ENCODE results near the gene SLC29A1. TPM values are rescaled to one million over a fixed set of nuclear protein-coding genes. Genes with fewer than 3 reads are reported as not detected.

Gene SLC29A1
- total and polyA plus RNA-seq, 4 donors = 15.1 to 67.2 (median 16.7) TPM

DNA sequence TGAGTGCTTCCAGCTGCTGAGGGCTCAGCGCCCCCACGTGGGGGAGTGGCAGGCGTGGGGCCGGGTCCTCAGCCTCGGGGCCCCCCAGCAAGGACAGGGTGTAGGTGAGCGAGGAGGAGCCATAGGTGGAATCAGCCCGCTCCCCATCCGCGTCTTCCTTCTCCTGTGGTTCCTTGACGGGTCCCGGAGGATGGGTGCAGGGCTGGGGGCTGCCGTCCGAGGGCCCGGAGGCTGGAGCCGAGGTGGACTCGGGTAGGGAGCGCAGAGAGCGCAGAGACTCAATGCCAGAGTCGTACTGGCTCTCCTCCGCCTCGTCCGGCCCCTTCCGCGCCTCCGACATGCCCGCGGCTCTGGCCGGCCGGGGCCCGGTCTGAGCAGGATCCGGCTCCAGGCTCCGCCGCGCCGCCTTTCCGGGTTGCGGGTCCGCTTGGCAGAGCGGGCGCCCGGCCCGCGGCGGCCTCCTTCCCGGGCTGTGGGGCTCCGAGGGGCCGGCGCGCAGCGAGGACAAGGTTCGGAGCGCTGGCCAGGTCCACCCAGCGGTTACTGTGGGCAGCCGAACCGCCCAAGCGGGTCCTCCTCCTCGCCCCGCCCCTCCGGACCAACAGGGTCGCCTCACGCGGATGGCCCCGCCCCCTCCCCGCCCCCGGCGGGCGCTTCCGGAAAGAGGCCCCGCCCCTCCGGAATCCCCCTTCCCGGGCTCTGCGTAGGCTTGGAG is 41.8 kb downstream of the SLC29A1 start, which contains the start of gene NFKBIE:
TSS of gene NFKBIE (minus strand) at position 545 of the 715 bp plus-strand sequence. CDS start at position 340, 205 bp downstream.
- Histone ChIP-seq H3K27ac (ENCODE audit: low read depth in 1 of 2, low read length in 2 of 2) (peak within 1 kb of the TSS; percentile 73 to 86), H3K27me3 (ENCODE audit: control insufficient read depth in 4 of 4, insufficient read depth in 4 of 4, low read length in 3 of 4) (peaks cover 0 to 5% (median 2%) of the 10 kb centered on the region in 4 donors)
- WGBS = under 1% methylated on average over 72 of the region's 72 CpGs

DNA sequence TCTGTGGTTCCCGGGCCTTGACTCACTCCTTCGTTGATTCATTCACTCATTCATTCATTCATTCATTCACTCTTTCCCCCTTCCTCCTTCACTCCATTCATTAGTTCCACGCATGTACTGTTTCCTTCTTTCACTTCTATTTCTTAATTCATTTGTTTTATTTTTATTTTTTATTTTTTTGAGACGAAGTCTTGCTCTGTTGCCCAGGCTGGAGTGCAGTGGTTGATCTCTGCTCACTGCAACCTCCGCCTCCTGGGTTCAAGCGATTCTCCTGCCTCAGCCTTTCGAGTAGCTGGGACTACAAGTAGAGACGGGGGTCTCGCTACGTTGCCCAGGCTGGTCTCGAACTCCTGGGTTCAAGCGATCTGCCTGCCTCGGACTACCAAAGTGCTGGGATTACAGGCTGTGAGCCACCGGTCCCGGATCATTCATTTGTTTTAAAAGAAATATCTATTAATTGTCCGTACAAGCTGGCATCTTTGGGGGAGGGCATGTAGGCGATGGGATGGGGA is 42.4 kb downstream of the SLC29A1 start:
- peak overlapping the region in 1 of 2 donors; percentile 86 for H3K27ac ChIP-seq (ENCODE audit: low read depth in 1 of 2, low read length in 2 of 2)
- H3K4me1 ChIP-seq (ENCODE audit: control insufficient read depth in 4 of 4, insufficient read depth in 4 of 4, low read length in 3 of 4) = peaks cover 16 to 33% (median 25%) of the 10 kb centered on the region in 4 donors
- H3K27me3 ChIP-seq (ENCODE audit: control insufficient read depth in 4 of 4, insufficient read depth in 4 of 4, low read length in 3 of 4) = peaks cover 0 to 5% (median 2%) of the 10 kb centered on the region in 4 donors
- DNase-seq (ENCODE audit: low spot score) = no peak
- TF ChIP-seq, protein P1, sequence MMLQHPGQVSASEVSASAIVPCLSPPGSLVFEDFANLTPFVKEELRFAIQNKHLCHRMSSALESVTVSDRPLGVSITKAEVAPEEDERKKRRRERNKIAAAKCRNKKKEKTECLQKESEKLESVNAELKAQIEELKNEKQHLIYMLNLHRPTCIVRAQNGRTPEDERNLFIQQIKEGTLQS (IDR thresholded peaks at IDR 0.05) = no peak
- TF ChIP-seq HNF4A (conservative IDR thresholded peaks at IDR 0.05) = peak in 1 of 2 donors; percentile 2
- WGBS = 71% methylated on average over 17 of the region's 17 CpGs
- peak overlapping the region in 1 of 3 donors; percentile 78 for H3K4me3 ChIP-seq (ENCODE audit: low read depth in 1 of 3, low read length in 3 of 3)
- H3K9ac ChIP-seq (ENCODE audit: low read depth in 1 of 2, low read length in 2 of 2) = no peak overlapping the region
- H3K9me3 ChIP-seq (ENCODE audit: control insufficient read depth in 4 of 4, low read length in 3 of 4) = no peaks in the 10 kb centered on the region
- H3K36me3 ChIP-seq (ENCODE audit: control insufficient read depth in 4 of 4, insufficient read depth in 3 of 4, low read depth in 1 of 4, low read length in 3 of 4) = no peaks in the 10 kb centered on the region

More for the DNA sequence above, 41.8 kb downstream of the SLC29A1 start, which contains the start of gene NFKBIE:
- Histone ChIP-seq H3K36me3 (ENCODE audit: control insufficient read depth in 4 of 4, insufficient read depth in 3 of 4, low read depth in 1 of 4, low read length in 3 of 4) (peaks cover 0 to 4% (median 2%) of the 10 kb centered on the region in 4 donors), H3K4me1 (ENCODE audit: control insufficient read depth in 4 of 4, insufficient read depth in 4 of 4, low read length in 3 of 4) (peaks cover 14 to 33% (median 25%) of the 10 kb centered on the region in 4 donors), H3K4me3 (ENCODE audit: low read depth in 1 of 3, low read length in 3 of 3) (peak within 1 kb of the TSS; percentile 68 to 92 (median 78)), H3K9me3 (ENCODE audit: control insufficient read depth in 4 of 4, low read length in 3 of 4) (no peaks in the 10 kb centered on the region), H3K9ac (ENCODE audit: low read depth in 1 of 2, low read length in 2 of 2) (peak within 1 kb of the TSS; percentile 67 to 89)
- TF ChIP-seq HNF4A (conservative IDR thresholded peaks at IDR 0.05) (peak in 1 of 2 donors; percentile 8), SP1 (IDR thresholded peaks at IDR 0.05) (peak; percentile 39), GABPA (IDR thresholded peaks at IDR 0.05 in 1 of 2, conservative IDR thresholded peaks at IDR 0.05 in 1 of 2) (peak in 1 of 2 donors; percentile 55), TAF1 (conservative IDR thresholded peaks at IDR 0.05) (no peak)
- peak; percentile 94 for DNase-seq (ENCODE audit: low spot score)

DNA sequence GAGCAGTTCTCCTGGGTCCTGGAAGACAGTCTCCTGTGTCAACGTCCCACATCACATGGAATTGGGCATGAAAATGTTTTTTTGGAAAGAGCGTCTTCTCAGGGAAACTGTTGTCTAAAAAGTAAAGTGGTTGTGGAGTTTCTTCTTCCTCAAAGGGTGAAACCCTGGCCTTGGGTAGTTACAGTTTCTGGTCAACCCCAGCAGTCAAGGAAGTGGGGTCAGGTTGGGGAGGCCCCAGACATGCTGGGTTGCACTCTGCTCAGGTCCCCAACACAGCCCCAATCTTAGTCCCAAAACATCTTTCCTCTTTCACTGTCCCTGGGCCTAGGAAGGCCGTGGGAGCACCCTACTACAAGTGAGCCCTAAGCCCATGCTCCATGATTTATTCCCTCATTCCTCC is 43.0 kb downstream of the SLC29A1 start:
- Histone ChIP-seq H3K9me3 (ENCODE audit: control insufficient read depth in 4 of 4, low read length in 3 of 4) (no peaks in the 10 kb centered on the region), H3K27ac (ENCODE audit: low read depth in 1 of 2, low read length in 2 of 2) (no peak overlapping the region), H3K36me3 (ENCODE audit: control insufficient read depth in 4 of 4, insufficient read depth in 3 of 4, low read depth in 1 of 4, low read length in 3 of 4) (no peaks in the 10 kb centered on the region), H3K4me1 (ENCODE audit: control insufficient read depth in 4 of 4, insufficient read depth in 4 of 4, low read length in 3 of 4) (peaks cover 16 to 33% (median 25%) of the 10 kb centered on the region in 4 donors), H3K4me3 (ENCODE audit: low read depth in 1 of 3, low read length in 3 of 3) (no peak overlapping the region), H3K27me3 (ENCODE audit: control insufficient read depth in 4 of 4, insufficient read depth in 4 of 4, low read length in 3 of 4) (peaks cover 0 to 9% (median 2%) of the 10 kb centered on the region in 4 donors), H3K9ac (ENCODE audit: low read depth in 1 of 2, low read length in 2 of 2) (no peak overlapping the region)
- no peak for DNase-seq (ENCODE audit: low spot score)
- WGBS = 84% methylated on average over 3 of the region's 3 CpGs
- no peak for TF ChIP-seq TAF1 (conservative IDR thresholded peaks at IDR 0.05)
- no peak for TF ChIP-seq YY1 (IDR thresholded peaks at IDR 0.05)
- no peak for TF ChIP-seq NR2F2 (IDR thresholded peaks at IDR 0.05)

DNA sequence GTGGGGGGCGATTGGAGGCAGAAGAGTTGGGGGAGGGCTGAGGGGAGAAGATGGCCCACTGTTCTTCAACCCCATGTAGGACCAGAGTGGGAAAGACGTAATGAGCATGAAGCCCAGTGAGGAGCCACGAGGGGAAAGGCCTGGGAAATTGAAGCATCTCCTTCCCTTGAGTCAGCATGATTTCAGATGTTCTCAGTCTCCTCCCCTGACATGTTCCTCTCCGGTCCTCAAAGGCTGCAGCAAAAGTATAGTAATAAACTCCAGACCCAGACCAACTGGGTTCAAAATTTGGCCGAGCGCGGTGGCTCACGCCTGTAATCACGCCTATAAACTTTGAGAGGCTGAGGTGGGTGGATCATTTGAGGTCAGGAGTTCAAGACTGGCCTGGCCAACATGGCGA is 43.9 kb downstream of the SLC29A1 start:
- H3K36me3 ChIP-seq (ENCODE audit: control insufficient read depth in 4 of 4, insufficient read depth in 3 of 4, low read depth in 1 of 4, low read length in 3 of 4) = no peaks in the 10 kb centered on the region
- H3K4me1 ChIP-seq (ENCODE audit: control insufficient read depth in 4 of 4, insufficient read depth in 4 of 4, low read length in 3 of 4) = peaks cover 16 to 28% (median 23%) of the 10 kb centered on the region in 4 donors
- peaks cover 0 to 11% (median 3%) of the 10 kb centered on the region in 4 donors for H3K27me3 ChIP-seq (ENCODE audit: control insufficient read depth in 4 of 4, insufficient read depth in 4 of 4, low read length in 3 of 4)
- H3K9me3 ChIP-seq (ENCODE audit: control insufficient read depth in 4 of 4, low read length in 3 of 4) = no peaks in the 10 kb centered on the region
- no peak for DNase-seq (ENCODE audit: low spot score)
- WGBS = 63% methylated on average over 10 of the region's 10 CpGs
- H3K9ac ChIP-seq (ENCODE audit: low read depth in 1 of 2, low read length in 2 of 2) = no peak overlapping the region
- H3K27ac ChIP-seq (ENCODE audit: low read depth in 1 of 2, low read length in 2 of 2) = no peak overlapping the region
- no peak overlapping the region for H3K4me3 ChIP-seq (ENCODE audit: low read depth in 1 of 3, low read length in 3 of 3)
- TF ChIP-seq HNF4A (conservative IDR thresholded peaks at IDR 0.05) (no peak), RXRA (IDR thresholded peaks at IDR 0.05) (no peak), YY1 (IDR thresholded peaks at IDR 0.05) (no peak), FOXA1 (IDR thresholded peaks at IDR 0.05) (no peak)
- TF ChIP-seq, protein P2, sequence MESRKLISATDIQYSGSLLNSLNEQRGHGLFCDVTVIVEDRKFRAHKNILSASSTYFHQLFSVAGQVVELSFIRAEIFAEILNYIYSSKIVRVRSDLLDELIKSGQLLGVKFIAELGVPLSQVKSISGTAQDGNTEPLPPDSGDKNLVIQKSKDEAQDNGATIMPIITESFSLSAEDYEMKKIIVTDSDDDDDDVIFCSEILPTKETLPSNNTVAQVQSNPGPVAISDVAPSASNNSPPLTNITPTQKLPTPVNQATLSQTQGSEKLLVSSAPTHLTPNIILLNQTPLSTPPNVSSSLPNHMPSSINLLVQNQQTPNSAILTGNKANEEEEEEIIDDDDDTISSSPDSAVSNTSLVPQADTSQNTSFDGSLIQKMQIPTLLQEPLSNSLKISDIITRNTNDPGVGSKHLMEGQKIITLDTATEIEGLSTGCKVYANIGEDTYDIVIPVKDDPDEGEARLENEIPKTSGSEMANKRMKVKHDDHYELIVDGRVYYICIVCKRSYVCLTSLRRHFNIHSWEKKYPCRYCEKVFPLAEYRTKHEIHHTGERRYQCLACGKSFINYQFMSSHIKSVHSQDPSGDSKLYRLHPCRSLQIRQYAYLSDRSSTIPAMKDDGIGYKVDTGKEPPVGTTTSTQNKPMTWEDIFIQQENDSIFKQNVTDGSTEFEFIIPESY (IDR thresholded peaks at IDR 0.05) = no peak
- TF ChIP-seq, protein P3, sequence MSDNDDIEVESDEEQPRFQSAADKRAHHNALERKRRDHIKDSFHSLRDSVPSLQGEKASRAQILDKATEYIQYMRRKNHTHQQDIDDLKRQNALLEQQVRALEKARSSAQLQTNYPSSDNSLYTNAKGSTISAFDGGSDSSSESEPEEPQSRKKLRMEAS (IDR thresholded peaks at IDR 0.05) = no peak
- TF ChIP-seq, protein P4, sequence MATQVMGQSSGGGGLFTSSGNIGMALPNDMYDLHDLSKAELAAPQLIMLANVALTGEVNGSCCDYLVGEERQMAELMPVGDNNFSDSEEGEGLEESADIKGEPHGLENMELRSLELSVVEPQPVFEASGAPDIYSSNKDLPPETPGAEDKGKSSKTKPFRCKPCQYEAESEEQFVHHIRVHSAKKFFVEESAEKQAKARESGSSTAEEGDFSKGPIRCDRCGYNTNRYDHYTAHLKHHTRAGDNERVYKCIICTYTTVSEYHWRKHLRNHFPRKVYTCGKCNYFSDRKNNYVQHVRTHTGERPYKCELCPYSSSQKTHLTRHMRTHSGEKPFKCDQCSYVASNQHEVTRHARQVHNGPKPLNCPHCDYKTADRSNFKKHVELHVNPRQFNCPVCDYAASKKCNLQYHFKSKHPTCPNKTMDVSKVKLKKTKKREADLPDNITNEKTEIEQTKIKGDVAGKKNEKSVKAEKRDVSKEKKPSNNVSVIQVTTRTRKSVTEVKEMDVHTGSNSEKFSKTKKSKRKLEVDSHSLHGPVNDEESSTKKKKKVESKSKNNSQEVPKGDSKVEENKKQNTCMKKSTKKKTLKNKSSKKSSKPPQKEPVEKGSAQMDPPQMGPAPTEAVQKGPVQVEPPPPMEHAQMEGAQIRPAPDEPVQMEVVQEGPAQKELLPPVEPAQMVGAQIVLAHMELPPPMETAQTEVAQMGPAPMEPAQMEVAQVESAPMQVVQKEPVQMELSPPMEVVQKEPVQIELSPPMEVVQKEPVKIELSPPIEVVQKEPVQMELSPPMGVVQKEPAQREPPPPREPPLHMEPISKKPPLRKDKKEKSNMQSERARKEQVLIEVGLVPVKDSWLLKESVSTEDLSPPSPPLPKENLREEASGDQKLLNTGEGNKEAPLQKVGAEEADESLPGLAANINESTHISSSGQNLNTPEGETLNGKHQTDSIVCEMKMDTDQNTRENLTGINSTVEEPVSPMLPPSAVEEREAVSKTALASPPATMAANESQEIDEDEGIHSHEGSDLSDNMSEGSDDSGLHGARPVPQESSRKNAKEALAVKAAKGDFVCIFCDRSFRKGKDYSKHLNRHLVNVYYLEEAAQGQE (IDR thresholded peaks at IDR 0.05) = no peak
- TF ChIP-seq, protein P5, sequence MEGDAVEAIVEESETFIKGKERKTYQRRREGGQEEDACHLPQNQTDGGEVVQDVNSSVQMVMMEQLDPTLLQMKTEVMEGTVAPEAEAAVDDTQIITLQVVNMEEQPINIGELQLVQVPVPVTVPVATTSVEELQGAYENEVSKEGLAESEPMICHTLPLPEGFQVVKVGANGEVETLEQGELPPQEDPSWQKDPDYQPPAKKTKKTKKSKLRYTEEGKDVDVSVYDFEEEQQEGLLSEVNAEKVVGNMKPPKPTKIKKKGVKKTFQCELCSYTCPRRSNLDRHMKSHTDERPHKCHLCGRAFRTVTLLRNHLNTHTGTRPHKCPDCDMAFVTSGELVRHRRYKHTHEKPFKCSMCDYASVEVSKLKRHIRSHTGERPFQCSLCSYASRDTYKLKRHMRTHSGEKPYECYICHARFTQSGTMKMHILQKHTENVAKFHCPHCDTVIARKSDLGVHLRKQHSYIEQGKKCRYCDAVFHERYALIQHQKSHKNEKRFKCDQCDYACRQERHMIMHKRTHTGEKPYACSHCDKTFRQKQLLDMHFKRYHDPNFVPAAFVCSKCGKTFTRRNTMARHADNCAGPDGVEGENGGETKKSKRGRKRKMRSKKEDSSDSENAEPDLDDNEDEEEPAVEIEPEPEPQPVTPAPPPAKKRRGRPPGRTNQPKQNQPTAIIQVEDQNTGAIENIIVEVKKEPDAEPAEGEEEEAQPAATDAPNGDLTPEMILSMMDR (IDR thresholded peaks at IDR 0.05; ENCODE audit: low read depth, low read length, missing input control) = no peak
